SK-N-MC (cell line): Measurements from ENCODE around the gene SPEM3.

Experiments used
- EZH2 ChIP-seq: fragments of 200-600 bp; sonication (generic); IDR thresholded peaks from one replicate; pipeline ENCODE4 v1.6.1; 2017; ENCODE audit warnings: antibody characterized with exemption
- FOXP2 ChIP-seq: optimal IDR thresholded peaks from 2 replicates; pipeline ENCODE3; 2011; ENCODE audit warnings: mild to moderate bottlenecking, moderate library complexity; ENCODE audit not compliant: insufficient read depth; ENCODE audit errors: extremely low read length, control extremely low read depth
- POLR2AphosphoS5 ChIP-seq: IDR thresholded peaks from 2 replicates; pipeline ENCODE4 v1.6.1; 2012; ENCODE audit warnings: mild to moderate bottlenecking, low read depth, low read length, borderline replicate concordance

- TF ChIP-seq POLR2AphosphoS5, result no peak
- TF ChIP-seq EZH2, result no peak
- no peak for TF ChIP-seq FOXP2
Observed at GRCh38 chr17:7418472-7419152, 10.0 kb upstream of the SPEM3 start.
